HFF-Myc (cell line): ENCODE measurements around the gene PSMB8.
A peak's percentile ranks its signal among the peaks of the same experiment; 100 is the strongest.
"Not testable (repeated sequence)": the region's sequence is repeated elsewhere in the genome, so short reads cannot be mapped to it uniquely, and the experiment has no call there.

Source experiments
- DNase-seq: peaks from one replicate; pipeline ENCODE4 v3.0.0-alpha.2; 2011; ENCODE audit warnings: low read depth; ENCODE audit errors: extremely low read depth
- H3K4me3 ChIP-seq: replicated peaks from 2 replicates; pipeline ENCODE4 v1.5.1; 2011; ENCODE audit warnings: low read depth, mild to moderate bottlenecking, control low read depth, low read length
- CTCF ChIP-seq: IDR thresholded peaks from 2 replicates; pipeline ENCODE4 v1.5.1; 2012; ENCODE audit warnings: mild to moderate bottlenecking, low read depth, low read length, control low read depth; ENCODE audit errors: missing control alignments

The PSMB8 gene

GRCh38 chr6:32816746-32817204 is 27.1 kb downstream of the PSMB8 start, which contains the start of gene HLA-DOB:
HLA-DOB (minus strand) TSS chr6:32817002; CDS start chr6:32816951, 51 bp downstream.
- no peak for TF ChIP-seq CTCF
- no peak within 1 kb of the TSS for H3K4me3 ChIP-seq
- no peak for DNase-seq

- DNase-seq, result no peak
- H3K4me3 ChIP-seq, result no peak overlapping the region
- no peak for TF ChIP-seq CTCF
These were observed 27.9 kb downstream of the PSMB8 start for GRCh38 chr6:32815996-32816395.

DNA sequence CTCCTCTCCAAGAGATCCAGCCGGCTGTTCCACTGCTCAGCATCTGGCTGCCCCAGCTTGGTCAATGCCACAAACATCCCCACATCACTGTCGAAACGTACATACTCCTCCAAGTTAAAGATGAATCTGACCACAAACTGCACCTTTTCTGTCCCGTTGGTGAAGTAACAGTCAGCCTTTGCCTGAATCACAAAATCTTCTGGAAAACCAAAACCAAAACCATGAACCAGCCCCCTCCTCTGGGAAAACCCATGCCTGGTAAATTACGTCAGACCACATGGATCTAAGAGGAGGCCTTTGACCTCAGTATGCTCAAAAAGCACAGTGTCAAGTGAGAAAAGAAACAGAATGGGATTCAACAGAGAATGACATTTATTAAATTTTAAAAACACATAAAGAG is 28.7 kb downstream of the PSMB8 start:
- no peak overlapping the region for H3K4me3 ChIP-seq

GRCh38 chr6:32814145-32814544 is 29.7 kb downstream of the PSMB8 start:
- no peak for TF ChIP-seq CTCF
- DNase-seq, result no peak
- no peak overlapping the region for H3K4me3 ChIP-seq

More for the DNA sequence above, 28.7 kb downstream of the PSMB8 start:
- no peak for DNase-seq
- no peak for TF ChIP-seq CTCF

- TF ChIP-seq CTCF, result no peak
- no peak for DNase-seq
- H3K4me3 ChIP-seq, result no peak overlapping the region
These were observed 34.7 kb downstream of the PSMB8 start for GRCh38 chr6:32809171-32809570.

DNA sequence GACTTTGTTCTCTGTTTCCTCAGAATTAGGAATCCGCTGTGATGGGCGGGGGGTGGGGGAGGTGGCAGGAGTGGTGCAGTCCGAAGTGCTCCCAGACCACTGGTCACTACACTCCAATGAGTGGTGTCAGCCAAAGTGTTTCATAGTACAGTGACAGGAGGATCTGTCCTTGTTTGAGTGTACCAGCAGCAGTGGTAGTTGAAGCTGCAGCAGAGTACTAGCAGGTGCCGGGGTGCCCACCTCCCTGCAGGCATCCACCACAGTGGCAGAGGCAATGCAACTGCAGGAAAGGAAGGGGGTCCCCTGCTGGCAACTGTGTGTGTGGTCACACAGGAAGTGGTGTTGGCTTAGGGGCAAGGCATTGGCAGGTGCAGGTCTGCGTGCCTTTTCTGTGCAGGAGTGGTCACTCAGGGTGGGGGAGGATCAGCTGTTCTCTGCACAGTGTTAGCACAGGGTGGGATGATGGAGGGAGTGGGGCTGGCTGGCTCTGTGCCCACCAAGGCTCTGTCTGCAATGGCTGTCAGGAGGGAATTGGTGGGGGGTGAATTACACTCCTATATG is 36.7 kb downstream of the PSMB8 start:
- no peak for DNase-seq
- peak; percentile 2 for TF ChIP-seq CTCF
- no peak overlapping the region for H3K4me3 ChIP-seq

DNA sequence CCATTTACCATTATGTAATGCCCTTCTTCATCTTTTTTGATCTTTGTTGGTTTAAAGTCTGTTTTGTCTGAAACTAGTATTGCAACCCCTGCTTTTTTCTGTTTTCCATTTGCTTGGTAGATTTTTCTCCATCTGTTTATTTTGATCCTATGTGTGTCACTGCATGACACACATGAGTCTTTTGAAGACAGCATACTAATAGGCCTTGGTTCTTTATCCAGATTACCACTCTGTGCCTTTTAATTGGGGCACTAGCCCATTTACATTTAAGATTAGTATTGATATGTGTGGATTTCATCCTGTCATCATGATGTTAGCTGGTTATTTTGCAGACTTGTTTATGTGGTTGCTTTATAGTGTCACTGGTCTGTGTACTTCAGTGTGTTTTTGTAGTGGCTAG is 38.4 kb downstream of the PSMB8 start:
- not testable (repeated sequence) for H3K4me3 ChIP-seq

More for the DNA sequence above, 38.4 kb downstream of the PSMB8 start:
- DNase-seq, result not testable (repeated sequence)
